Adrenal gland (tissue), 12 donors: ENCODE data around the gene HOXC6. TPM values are rescaled to one million over a fixed set of nuclear protein-coding genes. Genes with fewer than 3 reads are reported as not detected.

Experiments used
- DNase-seq, 7 donors: peaks; one replicate each; pipeline ENCODE4 v3.0.0-alpha.2; 2019 to 2020
- H3K27ac ChIP-seq, 5 donors: fragments of 200-600 bp; sonication (generic) in 4 of 5; 1 replicate in 3 of 5; 2 replicates in 2 of 5; pipeline versions ENCODE4 v1.5.1 to v1.8.0; 2016 to 2020; ENCODE audit warnings: mild to moderate bottlenecking in 1 of 5
- H3K27me3 ChIP-seq: fragments of 200-600 bp; 2 replicates; pipeline ENCODE4 v1.8.0; 2021
- H3K36me3 ChIP-seq, 2 donors: fragments of 200-600 bp; replicated peaks in 1 of 2; 1 replicate in 1 of 2; 2 replicates in 1 of 2; pipeline versions ENCODE4 v1.5.1 to v1.8.0; 2018 to 2022
- H3K4me1 ChIP-seq, 2 donors: fragments of 200-600 bp; replicated peaks in 1 of 2; 1 replicate in 1 of 2; 2 replicates in 1 of 2; pipeline versions ENCODE4 v1.5.1 to v1.8.0; 2018 to 2021
- H3K4me3 ChIP-seq, 4 donors: fragments of 200-600 bp; sonication (generic) in 3 of 4; one replicate each; pipeline ENCODE4 v1.5.1; 2016 to 2018
- H3K9me3 ChIP-seq, 3 donors: fragments of 200-600 bp; sonication (generic) in 1 of 3; replicated peaks in 1 of 3; 1 replicate in 2 of 3; 2 replicates in 1 of 3; pipeline versions ENCODE4 v1.5.1 to v1.8.0; 2016 to 2021
- POLR2A ChIP-seq, 2 donors: fragments of 450-650 bp; IDR thresholded peaks; one replicate each; pipeline ENCODE4 v1.6.1; 2017; ENCODE audit warnings: antibody characterized with exemption in 2 of 2, mild to moderate bottlenecking in 2 of 2, moderate library complexity in 1 of 2
- WGBS, 4 donors: extraction: QIAGEN DNeasy Blood & Tissue Kit in 2 of 4; methylation state at CpG; one replicate each; pipeline versions ENCODE4 v1.1.5 to v1.1.7; 2013 to 2017; 5-methylcytosine and 5-hydroxymethylcytosine counted together
- intact Hi-C, 2 donors: fragments of 100-400 bp; cut with DNase I; formaldehyde crosslinking; loops; one replicate each; pipeline versions ENCODE4 v1.14.1 to v1.15.0; 2022 to 2023
- polyA plus RNA-seq, 3 donors: library from polyadenylated mRNA; stranded (reverse); fragments of 200-250 nt in 2 of 3; fragments of 350-450 nt in 1 of 3; fragmentation: Illumina TruSeq in 1 of 3; extraction: RNeasy Lipid Tissue Mini Kit (QIAGEN cat#74804) in 1 of 3; gene quantifications; one replicate each; pipeline ENCODE4 v1.2.3, GENCODE V29; 2013 to 2014
- total RNA-seq, 9 donors: library from RNA; depleted of rRNA in 4 of 9; stranded (reverse); fragments of >200 nt in 4 of 9; fragments of 120-200 nt in 1 of 9; fragmentation: NEBNext Ultra II Directional in 1 of 9; extraction: Animal tissue kit (Norgen Biotek cat#: 25700) in 1 of 9; gene quantifications; one replicate each; pipeline versions ENCODE4 v1.1.0 to v1.2.4, GENCODE V29; 2013 to 2023
- TF ChIP-seq, protein P1 (sequence below), 6 experiments: fragments of 450-650 bp in 4 of 6; fragments of 200-600 bp in 2 of 6; sonication (generic) in 1 of 6; IDR thresholded peaks; 1 replicate in 5 of 6; 2 replicates in 1 of 6; pipeline versions ENCODE4 v1.5.1 to v1.8.0; 2016 to 2021; ENCODE audit warnings: antibody characterized with exemption in 6 of 6, mild to moderate bottlenecking in 2 of 6, moderate library complexity in 1 of 6
- donor health status: healthy with polysubstance abuse.
- donor health status: Bipolar disorder and iron deficiency.
- donor health status: DM: yes; HTN: yes; CAD: no.
- donor health status: DM: no; HTN: no; CAD: no.
- donor health status: DM: no; HTN: no; CAD: no.
- donor health status: DM: yes; HTN: yes; CAD: no.

Gene HOXC6
- total and polyA plus RNA-seq, 12 donors: 1.5 to 23.1 (median 13.2) TPM

DNA sequence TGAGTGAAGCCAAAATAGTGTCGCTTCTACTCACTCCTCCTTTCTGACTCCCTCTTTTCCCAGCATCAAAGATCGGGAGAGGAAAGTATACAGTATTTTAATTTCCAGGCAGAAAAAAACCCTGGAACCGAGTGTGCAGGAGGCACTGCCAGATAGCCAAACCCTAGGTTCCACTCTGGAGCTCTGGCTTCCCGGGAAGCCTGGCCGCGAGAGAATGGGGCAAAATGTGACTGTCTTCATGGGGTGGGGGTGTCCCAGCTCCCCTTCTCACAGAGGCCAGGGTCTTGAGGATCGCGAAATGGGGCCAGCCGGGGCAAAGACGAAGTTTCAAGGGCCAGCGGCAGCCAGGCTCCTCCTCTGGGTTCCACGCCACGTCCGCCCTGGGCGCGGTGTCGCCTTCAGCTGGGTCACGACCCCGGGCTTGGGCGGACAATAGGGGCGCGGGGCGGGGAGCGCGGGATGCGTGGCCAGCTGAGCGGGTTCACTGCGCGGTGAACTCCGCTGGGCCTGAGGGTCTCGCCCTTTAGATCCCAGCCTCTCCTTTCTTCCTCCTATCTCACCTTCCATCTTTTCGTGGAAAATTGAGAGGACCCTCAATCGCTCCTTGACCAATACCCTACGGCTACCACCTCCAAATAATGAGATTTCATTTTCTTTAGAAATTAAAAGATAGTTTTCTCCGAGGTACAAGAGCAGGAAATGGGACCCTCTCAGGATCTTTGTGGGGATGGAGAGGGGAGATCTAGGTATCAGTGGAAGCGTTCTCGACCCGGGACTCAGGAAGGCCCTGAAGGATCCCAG lies 32.1 kb downstream of the HOXC6 start:
- intact Hi-C loops: no loop called here
- H3K27me3 ChIP-seq: no peaks in the 10 kb centered on the region
- peak overlapping the region in 2 of 5 donors; percentile 17 to 43 for H3K27ac ChIP-seq
- TF ChIP-seq, protein P1, sequence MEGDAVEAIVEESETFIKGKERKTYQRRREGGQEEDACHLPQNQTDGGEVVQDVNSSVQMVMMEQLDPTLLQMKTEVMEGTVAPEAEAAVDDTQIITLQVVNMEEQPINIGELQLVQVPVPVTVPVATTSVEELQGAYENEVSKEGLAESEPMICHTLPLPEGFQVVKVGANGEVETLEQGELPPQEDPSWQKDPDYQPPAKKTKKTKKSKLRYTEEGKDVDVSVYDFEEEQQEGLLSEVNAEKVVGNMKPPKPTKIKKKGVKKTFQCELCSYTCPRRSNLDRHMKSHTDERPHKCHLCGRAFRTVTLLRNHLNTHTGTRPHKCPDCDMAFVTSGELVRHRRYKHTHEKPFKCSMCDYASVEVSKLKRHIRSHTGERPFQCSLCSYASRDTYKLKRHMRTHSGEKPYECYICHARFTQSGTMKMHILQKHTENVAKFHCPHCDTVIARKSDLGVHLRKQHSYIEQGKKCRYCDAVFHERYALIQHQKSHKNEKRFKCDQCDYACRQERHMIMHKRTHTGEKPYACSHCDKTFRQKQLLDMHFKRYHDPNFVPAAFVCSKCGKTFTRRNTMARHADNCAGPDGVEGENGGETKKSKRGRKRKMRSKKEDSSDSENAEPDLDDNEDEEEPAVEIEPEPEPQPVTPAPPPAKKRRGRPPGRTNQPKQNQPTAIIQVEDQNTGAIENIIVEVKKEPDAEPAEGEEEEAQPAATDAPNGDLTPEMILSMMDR (IDR thresholded peaks at IDR 0.05): no peak
- TF ChIP-seq POLR2A (IDR thresholded peaks at IDR 0.05): no peak
- H3K9me3 ChIP-seq: no peaks in the 10 kb centered on the region
- H3K36me3 ChIP-seq: no peaks in the 10 kb centered on the region
- no peaks in the 10 kb centered on the region for H3K4me1 ChIP-seq
- H3K4me3 ChIP-seq: no peak overlapping the region
- no peak for DNase-seq
- WGBS, 4 donors: 60 to 82% (median 72%) methylated on average over 16 to 38 of the region's 38 CpGs

DNA sequence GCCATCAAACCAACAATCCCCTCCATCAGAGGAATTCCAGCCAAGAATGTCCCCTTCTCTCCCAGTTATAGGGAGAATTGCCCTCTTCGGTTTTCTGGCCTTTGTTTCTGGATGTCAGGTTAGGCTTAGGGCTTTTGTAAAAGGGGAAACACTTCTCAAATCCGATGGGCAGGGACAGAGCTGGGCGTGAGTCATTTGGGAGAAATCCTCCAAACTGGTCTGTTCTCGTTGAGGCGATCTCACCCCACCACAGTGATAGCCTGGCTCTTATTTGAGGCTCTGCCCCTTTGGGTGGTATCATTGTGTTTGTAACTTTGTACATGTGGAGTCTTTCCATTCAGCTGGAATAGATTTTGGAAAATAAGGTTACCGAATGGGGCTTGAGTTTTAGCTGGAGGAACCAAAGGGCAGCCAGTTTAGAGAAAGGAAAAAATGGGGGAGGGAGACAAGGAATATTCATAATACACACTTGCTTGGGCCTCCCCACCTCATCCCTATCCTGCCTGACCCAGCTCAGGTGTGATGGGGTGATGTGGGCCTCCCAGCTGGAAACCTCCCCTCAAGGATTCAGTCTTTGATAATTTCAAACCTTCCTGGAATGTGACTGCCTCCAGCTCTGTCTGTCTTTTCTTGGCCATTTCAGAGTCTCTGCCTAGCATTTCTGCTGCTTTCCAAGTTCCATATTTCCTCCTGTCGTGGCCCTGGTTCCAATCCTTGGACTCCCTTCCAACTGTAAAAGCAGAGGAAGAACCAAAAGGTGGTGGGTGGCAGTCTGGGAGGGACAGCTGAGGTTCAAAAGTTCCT lies 32.9 kb downstream of the HOXC6 start:
- intact Hi-C loops: no loop called here
- Histone ChIP-seq H3K4me1 (no peaks in the 10 kb centered on the region), H3K9me3 (no peaks in the 10 kb centered on the region), H3K27ac (peak overlapping the region in 1 of 5 donors; percentile 10), H3K36me3 (no peaks in the 10 kb centered on the region), H3K4me3 (no peak overlapping the region), H3K27me3 (no peaks in the 10 kb centered on the region)
- DNase-seq: no peak
- TF ChIP-seq, protein P1 (IDR thresholded peaks at IDR 0.05): no peak
- WGBS, 4 donors: 74 to 85% (median 83%) methylated on average over 7 of the region's 7 CpGs

DNA sequence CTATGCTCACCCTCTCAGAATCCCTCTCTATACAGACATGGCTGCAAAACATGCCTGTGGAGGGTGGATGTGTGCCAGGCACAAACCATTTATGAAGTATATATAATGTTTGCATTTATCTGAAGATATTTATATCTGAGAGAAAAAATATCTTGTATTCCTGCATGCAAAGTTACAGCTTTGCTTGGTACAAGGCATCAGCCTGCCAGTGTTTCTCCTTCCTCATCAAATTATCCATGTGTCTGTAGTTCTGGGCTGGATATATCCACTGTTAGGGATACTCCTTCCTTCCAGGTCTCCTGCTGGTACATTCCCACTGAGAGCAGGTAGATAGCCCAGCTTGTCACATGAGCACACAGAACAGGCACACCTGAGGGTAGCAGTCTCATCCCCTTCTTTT lies 37.4 kb downstream of the HOXC6 start:
- Histone ChIP-seq H3K4me3 (no peak overlapping the region), H3K9me3 (no peaks in the 10 kb centered on the region), H3K4me1 (no peaks in the 10 kb centered on the region), H3K27me3 (no peaks in the 10 kb centered on the region), H3K36me3 (no peaks in the 10 kb centered on the region), H3K27ac (no peak overlapping the region)
- no peak for DNase-seq
- intact Hi-C loops: no loop called here
- TF ChIP-seq, protein P1 (IDR thresholded peaks at IDR 0.05): no peak
- TF ChIP-seq POLR2A (IDR thresholded peaks at IDR 0.05): no peak

DNA sequence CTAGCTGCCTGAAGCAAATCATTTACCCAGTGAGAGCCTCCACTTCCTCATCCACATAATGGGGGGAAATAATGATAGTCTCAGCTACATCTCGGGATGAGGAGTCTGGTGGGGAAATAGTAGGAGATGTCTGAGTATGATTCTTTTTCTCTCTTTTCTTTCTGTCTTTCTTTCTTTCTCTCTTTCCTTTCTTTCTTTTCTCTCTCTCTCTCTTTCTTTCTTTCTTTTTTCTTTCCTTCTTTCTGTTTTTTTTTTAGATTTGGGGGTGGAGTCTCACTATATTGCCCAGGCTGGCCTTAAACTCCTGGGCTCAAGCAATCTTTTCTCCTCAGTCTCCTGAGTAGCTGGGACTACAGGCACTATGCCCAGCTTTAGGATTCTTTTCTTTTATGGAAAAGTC lies 38.2 kb downstream of the HOXC6 start:
- 68 to 96% (median 85%) methylated on average over 1 of the region's 1 CpG for WGBS, 4 donors

More for the DNA sequence above, 38.2 kb downstream of the HOXC6 start:
- TF ChIP-seq POLR2A (IDR thresholded peaks at IDR 0.05): no peak
- TF ChIP-seq, protein P1 (IDR thresholded peaks at IDR 0.05): no peak
- Histone ChIP-seq H3K27ac (no peak overlapping the region), H3K4me1 (no peaks in the 10 kb centered on the region), H3K27me3 (no peaks in the 10 kb centered on the region), H3K36me3 (no peaks in the 10 kb centered on the region), H3K9me3 (no peaks in the 10 kb centered on the region), H3K4me3 (no peak overlapping the region)
- DNase-seq: no peak
- intact Hi-C loops: no loop called here
